HG03521 (cell line): ENCODE results near the gene NFYC.
"Not testable (repeated sequence)": the region's sequence is repeated elsewhere in the genome, so short reads cannot be mapped to it uniquely, and the experiment has no call there.

Experiments used
- ATAC-seq: cut with Tn5 transposase; IDR thresholded peaks from one replicate; pipeline ENCODE4 v1.9.1; 2021; ENCODE audit warnings: mild to moderate bottlenecking, moderate library complexity; ENCODE audit not compliant: unreplicated experiment

NFYC gene

DNA sequence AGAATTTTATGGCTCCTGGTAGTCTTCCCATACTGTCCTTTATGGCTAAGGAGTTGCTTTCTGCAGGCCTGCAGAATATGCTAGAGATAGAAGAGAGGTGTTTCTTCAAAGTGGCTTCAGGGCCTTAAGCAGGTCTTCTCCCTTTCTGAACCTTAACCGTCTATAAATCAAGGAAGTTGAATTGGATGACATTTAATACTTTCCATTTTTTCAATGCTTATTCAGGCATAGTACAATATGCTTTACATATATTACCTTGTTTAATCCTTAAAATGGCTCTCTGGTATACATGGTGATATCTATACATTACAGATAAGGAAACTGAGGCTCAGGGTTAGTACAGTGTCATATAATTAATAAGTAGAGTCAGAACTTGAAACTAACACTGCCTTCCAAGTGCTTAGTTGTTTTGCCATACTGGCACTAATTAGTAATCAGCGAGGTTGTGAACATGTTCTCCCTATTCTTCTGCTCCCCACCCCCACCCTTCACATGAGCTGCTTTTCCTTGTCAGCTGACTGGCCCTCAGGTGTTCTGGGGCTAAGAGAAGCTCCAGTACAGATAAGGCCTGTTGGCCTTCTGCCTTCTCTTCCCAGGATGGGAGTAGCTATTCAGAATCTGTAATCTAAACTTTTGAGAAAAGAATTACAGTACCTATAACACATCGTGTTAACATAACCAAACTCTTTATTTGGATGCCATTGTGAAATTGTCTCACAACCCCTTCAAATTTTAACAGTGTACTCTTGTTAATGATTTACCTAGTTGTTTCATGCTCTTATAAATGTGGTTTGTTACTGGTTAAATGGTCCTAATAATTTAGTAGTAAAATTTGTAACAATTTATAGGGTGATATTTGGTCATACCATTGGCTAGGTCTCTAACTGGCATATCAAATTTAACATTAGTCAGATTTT lies 13.6 kb downstream of the NFYC start:
- ATAC-seq = no peak

DNA sequence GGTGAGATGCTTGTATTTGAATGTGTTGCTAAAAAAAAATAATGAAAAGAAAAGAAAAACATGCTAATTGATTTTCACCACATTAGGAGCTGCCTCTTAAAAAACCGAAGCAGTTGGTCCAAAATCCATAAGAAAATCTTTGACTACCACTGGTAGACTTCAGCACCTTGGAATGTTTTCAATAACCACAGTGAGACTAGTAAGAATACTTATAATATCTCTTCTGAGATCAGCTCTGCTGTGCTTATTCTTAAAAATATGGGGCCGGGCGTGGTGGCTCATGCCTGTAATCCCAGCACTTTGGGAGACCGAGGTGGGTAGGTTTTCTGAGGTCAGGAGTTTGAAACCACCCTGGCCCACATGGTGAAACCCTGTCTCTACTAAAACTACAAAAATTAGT lies 15.1 kb downstream of the NFYC start:
- ATAC-seq = no peak

DNA sequence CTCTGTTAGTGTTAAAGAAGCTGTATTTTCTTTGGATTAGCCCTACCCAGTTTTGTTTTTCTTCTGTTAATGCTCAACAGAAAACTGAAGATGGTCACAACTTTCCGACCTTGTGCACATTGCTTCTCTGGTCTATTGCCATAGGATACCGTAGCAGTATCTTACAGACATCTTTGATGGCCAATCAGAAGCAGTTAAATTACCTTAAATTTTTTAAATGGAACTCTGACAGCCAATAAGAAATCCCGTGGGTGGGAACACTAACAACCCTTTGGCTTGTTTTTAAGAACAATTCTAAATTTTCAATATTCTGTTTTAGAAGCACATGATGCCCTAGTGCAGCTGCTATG lies 17.2 kb downstream of the NFYC start:
- ATAC-seq = peak; percentile 55

DNA sequence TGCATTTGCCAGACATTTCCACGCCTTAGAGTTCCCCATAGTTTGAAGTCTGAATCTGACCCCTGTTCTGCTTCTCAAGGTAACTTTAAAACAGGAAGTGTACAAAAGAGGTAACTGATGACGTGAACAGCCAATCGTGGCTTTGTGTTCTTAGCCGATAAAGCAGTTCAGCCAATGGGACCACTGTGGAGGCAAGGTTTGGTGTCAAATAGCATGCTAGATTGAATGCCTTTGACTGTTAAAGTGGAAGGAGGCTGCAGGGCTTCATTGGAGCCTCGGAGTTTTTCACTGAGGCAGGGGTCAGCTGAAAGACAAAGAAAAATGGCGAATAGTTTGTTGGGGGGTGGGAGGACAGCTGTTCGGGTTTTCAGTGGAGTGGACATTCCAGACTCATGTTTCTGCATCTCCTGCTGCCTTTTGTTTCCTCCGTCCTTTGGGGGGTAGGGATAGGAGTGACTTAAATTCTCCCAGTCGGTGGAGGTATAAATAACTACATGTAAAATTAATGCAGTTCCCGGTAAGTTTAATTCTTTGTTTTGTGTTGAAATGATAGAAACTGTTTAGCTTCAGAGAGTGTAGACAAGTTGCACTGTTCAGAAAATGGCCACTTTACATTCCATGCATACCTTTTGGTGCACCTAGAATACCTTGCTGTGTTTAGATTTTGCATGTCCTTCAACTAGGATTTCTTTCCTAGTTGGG lies 17.7 kb downstream of the NFYC start:
- ATAC-seq = peak; percentile 91

DNA sequence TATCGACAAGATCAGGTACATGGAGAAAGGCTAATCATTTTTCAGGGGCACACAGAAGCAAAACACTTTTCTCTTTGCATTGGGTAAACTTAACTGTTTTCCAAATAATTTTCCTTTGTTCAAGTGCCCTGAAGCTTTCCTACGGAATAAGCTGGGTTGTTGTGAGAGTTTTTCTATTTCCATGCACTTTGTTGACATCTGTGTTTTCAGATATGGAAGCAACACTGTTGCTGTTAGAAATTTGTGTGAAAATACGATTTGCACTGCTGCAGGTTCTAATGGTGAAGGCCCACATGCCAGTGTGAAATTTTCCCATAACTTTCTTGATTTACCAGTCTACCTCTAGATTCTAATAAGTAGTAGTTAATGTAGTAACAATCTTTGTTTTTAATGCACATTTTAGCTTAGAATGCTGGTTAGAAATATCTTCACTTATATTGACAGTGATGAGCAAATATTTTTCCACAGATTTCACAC lies 18.3 kb downstream of the NFYC start:
- no peak for ATAC-seq

DNA sequence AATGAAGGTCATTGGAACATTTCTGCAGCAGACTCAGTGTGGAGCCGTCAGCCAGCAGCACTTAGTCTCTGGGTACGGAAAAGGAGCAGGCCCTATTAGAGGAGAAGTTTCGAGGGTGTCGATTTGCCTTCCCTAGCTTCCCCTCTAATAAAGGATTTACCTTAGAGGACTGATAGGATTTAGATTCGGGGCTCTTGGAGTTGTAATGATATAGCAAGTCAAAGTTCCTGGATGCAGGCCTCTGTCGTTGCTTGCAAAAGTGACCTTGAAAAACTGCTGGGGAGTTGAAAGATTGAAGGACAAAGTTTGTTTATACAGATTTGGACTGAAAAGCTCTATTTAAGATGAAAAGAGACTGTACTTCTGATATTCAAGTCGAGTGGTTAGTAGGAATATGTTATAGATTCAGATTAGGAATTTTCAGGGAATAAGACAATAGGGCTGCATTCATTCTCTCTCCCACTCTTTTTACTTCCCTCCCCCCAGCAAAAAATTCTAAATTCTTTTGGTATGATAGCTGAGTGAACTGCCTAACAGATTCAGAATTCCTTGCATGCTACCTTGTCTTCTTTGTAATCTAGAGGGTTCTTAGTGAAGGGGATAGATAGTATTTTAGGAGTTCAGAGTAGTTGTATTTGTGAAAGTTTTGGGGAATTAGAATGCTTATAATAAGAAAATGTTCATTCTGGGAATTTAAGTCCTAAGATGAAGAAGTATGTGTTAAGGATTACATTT lies 19.2 kb downstream of the NFYC start:
- ATAC-seq = no peak

DNA sequence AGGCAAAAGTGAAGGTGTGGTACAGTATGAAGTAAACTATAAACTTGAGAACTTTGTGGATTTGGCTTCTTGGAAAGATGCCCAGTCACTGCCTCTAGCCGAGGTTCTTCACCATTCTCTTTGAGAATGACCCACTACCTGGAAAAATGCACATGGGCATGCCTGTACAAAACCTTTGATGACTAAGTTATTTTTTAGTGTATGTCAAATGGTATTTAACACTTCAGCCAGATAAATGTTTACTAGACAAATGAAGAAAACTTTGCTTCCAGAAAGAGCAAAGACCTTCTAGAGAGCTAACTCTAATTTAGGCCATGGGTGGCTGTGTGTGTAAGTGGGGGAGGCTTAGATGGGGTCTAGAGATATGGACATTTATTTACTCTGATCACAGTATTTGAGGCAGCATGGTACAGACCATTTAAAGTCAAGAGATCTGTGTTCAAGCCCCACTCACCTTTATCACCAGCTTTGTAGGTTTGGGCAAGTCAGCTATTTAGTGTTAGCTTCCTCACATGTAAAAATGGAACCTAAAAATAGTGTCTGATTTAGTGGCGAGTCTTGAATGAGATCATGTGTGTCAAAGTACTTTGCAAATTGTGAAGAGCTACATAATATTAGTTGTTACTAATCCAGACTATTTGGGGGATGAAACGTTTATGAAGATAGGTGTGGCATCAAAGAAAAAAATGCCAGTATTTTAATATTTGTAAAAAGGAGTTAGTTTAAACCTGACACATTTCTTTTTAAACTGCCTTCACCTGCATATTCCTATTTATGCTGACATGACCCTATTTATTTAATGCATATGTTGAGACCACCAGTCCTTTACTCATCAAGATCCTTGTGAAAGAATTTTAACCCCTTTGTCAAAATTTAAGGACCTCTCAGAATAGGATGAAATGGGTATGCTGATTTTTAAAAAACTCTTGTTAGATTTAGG lies 20.2 kb downstream of the NFYC start:
- no peak for ATAC-seq

DNA sequence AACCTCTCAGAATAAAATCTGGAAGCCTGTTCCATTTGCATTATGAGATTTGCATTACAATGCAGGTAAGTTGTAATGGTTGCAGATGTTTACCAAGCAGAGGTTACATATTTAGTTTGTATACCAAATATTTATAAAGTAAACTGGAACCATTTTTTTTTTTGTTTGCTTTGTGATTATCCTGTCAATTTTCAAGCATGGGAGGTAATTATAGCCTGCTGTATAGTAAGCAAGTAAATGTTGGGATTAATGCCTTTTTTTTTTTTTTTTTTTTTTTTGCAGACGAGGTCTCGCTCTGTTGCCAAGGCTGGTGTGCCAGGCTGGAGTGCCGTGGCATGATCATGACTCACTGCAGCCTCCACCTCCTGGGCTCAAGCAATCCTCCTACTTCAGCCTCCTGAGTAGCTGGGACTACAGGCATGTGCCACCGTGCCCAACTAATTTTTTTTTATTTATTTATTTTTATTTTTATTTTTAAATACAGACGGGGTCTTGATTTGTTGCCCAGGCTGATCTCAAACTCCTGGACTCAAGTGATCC lies 21.0 kb downstream of the NFYC start:
- no peak for ATAC-seq

DNA sequence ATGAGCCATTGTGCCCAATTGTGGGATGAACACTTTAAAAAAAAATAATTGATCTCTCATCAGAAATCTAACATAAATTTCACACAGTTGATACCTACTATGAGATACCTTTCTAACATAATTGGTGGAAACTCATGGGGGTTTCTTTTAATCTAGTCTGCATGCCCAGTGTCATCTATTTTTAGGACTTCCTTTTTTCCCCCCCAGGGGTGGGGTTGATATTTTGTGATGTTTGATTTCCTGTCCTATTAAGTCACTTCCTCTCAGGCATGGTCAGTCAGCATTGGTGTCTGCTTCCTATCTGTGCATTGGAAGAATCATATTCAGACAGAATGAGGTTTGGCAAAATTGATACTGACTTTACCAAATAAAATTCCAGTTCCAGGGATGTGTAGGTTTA lies 21.5 kb downstream of the NFYC start:
- ATAC-seq = no peak

DNA sequence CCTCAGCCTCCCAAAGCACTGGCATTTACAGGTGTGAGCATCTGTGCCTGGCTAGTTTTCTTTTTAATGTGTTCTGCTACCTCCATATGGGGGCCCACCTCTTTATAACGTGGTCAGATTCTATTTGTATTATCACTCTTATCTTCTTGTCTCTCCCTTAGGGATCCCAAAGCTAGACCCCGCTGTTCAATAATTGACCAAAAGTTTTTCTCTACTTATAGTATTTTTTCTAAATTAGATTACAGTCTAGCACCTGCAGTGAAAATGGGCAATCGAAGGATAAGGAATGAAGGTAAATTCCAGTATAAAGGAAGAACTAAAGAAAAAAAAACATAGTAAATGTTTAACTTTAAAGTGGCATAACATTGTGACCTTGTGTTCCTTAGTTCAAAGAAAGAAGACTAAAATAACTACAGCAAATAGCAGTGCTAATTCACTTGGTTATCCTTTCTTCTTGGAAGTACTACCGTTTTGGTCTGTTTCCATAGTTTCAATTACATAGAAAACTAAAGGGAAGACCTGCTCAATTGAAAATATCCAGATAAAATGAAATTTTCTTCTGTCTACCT lies 24.1 kb downstream of the NFYC start:
- no peak for ATAC-seq

DNA sequence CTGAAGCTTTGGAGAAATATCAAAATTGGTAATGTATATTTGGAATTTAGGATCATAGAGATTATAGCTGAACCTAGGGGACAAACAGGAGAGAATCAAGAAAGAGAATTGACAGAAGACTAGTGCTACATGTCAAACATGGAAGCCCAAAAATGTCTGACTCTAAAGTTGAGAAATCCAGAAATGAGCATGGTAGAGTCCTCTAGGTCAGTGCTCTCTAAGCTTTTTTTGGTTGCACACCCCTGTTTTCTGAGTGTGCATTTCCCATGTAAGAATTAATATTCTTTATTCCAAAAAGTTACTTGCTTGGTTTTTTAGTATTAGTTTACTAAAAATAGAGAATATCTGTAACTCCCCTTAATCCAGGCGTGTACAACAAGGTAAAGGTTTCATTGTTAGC lies 25.6 kb downstream of the NFYC start:
- ATAC-seq = no peak

DNA sequence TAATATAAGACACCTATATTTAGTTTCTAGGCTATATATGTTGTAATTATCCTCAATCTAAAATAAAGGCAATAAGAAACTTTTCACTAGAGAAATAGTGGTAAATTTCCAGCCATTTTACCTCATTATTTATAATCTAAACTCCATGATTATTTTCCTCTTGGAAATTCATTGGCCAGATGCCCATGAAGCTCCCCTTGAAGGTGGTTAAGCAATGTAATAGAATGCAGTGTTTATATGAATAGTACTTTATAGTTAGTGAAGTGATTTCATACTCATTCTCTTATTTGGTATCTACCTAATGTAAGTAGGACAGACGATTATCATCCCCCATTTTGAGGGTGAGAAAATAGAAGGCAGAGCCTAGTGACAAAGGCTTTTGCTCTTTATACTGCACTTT lies 26.5 kb downstream of the NFYC start:
- ATAC-seq = no peak

DNA sequence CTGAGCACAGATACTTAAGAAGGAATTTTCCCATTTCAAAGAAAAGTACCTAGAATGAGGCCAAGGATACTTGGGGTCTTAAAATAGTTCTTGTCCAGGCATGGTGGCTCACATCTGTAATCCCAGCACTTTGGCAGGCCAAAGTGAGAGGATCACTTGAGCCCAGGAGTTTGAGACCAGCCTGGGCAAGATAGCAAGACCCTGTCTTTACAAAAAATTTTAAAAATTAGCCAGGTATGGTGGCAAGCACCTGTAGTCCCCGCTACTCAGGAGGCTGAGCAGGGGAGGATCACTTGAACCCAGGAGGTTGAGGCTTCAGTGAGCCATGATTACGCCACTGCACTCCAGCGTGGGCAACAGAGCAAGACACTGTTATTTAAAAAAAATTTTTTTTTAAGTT lies 29.0 kb downstream of the NFYC start:
- ATAC-seq = no peak

DNA sequence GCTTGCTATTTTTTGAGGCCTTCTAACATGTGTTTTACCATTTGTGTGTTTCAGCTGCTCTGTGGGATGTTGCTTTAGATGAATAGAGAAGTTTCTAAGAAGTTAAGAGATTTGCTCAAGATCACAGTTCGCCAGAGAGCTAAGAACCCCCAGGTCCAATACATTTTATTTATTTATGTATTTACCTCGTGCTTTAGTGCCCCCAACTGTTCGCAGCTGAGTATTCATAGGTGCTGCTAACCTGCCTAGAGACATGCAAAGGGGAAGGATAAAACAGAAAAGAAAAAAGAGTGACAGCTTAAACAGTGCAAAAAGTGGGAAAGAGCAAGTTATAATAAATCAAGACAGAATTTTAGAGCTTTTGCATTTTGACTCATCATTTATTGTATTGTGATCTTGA lies 31.1 kb downstream of the NFYC start:
- ATAC-seq = no peak

DNA sequence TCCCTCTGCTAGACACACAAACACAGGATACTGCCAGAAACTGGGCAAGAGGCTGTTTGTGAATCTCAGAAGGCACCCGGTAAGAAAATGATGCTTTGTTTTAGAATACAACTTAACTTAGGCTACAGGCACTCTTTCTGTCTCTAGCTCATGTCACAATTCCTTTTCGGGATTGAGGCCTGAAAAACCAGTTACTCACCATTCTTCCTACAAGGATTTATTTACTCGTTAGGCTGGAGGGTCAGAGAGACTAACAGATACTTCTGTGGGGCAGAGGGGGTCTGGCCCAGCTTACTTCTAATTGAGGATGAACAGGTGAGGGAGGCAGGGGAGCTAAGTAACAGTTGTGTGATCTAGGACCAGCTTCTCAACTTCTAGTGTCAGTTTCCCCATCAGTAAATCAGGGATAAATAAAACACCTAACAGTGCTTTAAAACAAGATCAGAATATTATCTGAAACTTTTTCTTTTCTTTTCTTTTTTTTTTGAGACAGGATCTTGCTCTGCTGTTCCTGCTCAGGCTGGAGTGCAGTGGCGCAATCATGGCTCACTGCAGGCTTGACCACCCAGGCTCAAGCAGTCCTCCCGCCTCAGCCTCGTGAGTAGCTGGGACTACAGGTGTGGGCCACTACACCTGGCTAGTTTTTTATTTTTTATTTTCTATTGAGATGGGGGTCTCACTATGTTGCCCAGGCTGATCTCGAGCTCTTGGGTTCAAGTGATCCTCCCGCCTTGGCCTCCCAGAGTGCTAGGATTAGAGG lies 31.9 kb downstream of the NFYC start:
- no peak for ATAC-seq

DNA sequence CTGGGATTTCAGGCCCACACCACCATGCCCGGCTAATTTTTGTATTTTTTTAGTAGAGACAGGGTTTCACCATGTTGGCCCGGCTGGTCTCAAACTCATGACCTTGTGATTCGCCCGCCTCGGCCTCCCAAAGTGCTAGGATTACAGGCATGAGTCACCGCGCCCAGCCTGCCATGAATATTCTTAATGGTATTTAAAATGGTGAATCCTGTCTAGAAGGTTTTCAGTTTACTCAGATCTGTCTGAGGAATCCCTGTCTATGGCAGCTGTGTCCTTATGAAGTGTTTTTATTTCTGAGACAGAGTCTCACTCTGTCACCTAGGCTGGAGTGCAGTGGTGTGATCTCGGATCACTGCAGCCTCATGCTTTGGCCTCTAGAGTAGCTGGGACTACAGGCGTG lies 36.2 kb downstream of the NFYC start:
- not testable (repeated sequence) for ATAC-seq

DNA sequence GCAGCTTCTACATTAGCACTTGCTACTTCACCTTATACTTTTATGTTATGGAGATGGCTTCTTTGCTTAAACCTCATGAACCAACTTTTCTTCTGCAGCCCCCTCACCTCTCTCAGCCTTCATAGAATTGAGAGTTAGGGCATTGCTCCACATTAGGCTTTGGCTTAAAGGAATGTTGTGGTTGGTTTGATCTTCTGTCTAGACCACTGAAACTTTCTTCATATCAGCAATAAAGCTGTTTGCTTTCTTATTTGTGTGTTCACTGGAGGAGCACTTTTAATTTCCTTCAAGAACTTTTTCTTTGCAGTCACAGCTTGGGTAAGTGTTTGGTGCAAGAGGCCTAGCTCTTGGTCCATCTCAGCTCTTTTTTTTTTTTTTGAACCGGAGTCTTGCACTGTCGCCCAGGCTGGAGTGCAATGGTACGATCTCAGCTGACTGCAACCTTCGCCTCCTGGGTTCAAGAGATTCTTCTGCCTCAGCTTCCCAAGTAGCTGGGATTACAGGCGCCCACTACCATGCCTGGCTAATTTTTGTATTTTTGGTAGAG lies 37.9 kb downstream of the NFYC start:
- not testable (repeated sequence) for ATAC-seq

DNA sequence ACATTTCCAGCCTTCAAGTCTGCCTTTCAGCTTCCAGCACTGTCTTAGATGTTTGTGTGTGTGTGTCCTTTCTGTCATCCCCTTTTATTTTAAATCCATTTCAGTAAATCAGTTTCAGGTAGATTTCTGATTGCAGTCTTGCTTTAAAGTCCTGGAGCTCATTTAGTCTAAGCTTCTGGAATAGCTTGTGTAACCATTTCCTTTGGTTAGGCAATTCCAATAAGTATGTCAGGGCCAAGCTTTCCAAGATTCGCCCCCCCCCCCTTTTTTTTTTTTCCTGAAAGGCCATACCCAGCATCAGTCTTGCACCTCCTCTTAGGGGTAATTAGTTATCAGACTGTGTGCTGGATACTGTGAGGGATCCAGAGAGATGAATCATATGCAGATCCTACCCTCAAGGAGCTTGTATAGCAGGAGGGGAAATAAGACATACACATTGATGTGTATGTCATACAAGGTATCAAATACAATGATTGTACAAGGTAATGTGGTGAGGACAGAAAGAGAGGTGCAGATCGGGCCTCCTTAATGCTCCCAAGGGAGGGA lies 41.3 kb downstream of the NFYC start:
- ATAC-seq = no peak
